Stromal cell of bone marrow (primary cell): ENCODE data around the gene KLK11.

Experiments
- DNase-seq: peaks from one replicate; pipeline ENCODE4 v3.0.0-alpha.2; 2012; ENCODE audit warnings: low read depth

The KLK11 gene

DNA sequence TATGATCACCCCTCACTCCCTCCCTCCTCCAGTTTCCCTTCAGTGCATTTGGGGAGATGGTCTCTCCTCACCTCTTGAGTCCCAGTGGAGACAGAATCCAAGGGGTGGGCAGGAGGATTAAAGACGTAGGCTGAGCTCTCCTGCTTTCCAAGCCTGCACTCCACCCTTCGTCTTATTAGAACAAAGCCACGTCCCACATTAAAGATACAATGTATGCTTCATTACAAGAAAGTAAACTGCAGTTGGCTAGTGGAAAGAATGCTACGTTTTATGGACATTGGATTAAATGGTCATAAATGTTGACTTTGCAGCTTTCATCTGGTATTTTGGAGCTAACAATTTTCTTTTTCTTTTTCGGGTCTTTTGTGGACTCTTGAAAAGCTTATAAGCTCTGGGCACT lies 1.5 kb upstream of the KLK11 start:
- DNase-seq, result no peak

DNA sequence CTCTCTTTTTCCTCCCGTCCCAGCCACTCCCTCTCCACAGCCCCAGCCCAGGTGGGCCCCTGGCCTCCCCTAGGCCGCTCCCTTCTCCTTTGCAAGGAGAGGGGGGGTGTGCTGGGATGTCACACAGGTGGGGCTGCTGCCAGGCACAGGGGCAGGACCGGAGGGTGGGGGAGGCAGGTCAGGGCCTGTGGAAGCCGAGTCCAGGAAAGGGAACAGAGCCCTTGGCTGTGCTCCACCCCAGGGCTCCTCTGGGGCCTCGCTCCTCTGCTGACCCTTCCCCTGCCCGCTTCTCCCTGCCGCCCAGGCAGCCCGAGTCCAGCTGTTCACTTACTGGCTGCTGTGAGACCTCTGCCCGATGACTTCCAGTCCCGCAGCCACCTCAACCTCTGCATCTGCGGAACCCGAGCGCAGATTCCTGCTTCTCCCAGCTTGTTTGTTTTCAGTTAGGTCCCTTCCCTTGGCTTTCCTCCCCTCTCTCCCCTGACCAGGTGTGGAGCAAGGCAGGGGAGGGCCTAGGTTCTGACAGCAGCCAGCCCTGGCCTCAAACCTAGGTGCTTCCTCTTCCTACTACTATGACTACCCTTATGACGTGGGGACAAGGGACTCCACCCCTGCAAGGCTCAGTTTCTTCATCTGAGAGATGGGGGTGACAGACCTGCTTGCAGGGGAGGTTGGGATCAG lies 850 bp upstream of the KLK11 start:
- no peak for DNase-seq

DNA sequence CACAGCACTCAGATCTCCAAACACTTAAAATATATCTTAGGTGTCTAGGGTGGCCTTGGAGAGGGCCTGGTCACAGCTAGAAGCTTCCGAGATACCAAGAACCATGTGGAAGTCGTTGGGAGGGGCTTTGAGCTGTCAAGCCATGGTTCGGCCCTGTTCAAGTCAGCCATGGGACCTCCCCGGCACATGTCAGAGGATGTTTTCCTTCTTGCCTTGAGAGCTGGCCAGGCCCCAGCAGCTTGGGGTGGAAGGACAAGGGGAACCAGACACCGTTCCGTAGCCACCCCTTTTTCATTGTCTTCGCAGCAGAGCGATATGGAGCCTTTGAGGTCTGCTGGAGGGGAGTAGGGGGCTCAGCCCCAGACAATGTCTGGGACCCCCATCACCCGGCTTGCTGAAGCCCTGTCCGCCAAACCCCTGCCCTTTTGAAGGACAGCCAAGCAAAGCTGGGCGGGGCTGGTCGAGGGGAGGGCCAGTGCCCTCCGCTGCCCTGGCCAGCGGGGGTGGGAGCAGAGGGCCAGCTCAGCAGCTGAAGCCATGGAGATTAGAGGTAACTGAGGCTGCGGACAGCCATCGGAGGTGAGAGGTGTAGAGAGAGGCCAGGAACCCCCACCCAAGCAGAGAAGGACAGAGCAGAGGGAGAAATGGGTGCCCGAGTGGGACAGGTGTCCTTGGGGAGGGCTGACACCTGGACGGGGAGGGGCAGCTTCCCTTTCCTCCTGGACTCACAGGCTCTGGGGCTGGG lies 435 bp downstream of the KLK11 start:
- DNase-seq, result no peak

DNA sequence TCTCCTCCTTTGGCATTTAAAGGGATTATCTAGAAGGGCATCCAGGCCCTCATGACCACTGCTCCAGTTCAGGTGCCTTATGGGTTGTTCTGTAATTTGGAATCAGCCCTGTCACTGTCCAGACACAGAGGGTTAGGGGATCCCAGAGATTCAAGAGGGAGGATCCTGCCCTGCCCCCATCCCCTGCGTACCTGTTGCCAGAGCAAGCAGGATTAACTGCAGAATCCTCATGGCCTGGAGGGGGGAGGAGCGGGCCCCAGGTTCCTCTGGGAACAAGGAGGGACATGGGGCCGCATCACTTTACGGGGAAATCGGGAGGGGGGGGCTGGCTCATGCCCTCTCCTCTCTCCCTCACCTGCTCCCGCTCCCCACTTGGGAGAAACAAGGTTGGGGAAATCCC lies 1.0 kb downstream of the KLK11 start:
- no peak for DNase-seq

DNA sequence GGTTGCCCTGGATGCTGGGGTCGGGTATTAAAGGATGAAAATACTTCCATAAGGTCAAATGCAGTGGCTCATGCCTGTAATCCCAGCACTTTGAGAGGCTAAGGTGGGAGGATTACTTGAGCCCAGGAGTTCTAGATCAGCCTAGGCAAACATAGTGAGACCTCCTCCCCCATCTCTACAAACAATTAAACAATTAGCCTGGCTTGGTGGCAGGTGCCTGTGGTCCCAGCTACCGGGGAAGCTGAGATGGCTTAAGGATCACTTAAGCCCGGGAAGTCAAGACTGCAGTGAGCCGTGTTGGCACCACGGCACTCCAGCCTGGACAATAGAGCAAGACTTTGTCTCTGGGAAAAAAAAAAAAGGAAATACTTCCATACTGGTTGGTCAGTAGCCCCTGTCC lies 1.5 kb downstream of the KLK11 start:
- DNase-seq, result no peak

DNA sequence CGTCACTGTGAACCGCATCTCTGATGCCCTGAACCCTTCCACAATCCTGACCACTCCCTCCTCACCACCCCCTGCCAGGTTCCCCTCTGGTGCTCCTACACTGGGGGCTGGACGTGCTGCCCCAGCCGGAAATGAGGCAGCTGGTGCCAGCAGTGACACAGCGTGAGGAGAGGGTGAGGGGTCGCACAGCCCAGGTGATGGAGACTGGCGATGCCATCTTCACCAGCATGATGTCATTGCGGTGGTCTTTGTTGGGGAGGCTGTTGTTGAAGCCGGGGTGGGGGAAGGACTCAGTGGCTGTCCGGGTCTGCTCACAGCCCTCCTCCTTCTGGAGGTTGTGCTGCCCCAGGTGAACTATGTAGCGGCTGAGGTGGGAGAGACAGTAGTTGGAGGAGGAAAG lies 2.5 kb downstream of the KLK11 start:
- no peak for DNase-seq

DNA sequence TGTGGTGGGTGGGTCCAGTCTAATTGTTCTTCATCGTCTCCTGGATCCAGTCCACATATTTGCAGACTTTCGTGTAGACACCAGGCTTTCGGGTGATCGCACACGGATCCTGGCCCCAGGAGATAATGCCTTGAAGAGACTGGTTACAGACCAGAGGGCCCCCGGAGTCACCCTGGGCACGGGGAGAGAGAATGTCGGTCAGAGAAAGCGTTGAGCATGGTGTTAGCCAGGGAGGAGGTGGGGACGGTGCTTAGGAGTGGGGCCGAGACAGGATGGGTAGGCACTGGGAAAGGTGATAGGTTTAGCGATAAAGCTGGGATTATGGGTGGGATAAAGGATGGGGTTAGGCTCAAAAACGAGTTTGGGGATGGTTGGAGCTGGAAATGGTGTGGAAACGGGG lies 3.9 kb downstream of the KLK11 start:
- no peak for DNase-seq

DNA sequence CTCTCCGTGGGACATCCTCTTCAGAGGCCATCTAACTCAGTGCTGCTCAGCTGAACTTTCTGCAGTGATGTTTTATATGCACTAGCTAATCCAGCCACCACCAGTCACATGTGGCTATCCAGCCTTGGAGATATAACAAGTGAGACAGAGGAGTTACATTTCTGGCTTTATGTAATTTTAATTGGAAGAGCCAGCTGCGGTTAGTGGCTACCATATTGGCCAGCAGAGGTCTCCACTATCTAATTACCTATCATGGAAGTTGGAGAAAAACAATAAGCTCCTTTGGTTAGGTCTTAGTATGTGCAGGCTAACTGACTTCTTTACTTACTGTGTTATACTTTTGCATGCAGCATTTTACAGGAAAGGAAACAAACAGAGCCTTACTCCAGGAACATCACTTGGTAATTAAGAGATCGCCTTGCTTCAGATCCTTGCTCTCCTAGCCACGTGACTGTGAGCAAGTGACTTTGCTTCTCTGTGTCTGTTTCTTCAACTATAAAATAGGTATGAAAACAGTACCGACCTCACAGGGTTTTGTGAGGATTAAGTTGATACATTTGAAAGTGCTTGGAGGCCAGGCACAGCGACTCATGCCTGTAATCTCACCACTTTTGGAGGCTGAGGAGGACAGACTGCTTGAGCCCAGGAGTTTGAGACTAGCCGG lies 5.3 kb downstream of the KLK11 start:
- peak; percentile 23 for DNase-seq

DNA sequence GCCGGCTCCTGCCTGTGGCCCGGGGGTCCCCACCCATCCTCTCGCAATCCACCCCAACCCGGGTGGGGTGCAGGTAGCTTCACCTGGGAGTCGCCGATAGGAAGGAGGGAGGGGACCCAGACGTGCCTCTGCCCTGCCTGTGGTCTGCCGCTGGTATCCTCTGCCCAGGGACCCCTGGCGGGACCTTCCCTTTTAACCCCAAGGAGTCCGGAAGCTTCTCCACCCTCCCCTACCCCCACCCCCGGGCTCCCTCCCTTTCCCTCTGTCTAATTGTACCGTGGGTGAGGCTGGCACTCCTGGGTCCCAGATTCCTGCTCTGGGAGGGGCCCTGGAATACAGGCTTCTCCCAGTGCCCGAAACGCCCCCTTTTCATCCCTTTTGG lies 6.9 kb downstream of the KLK11 start, which contains the start of gene KLK10:
Gene KLK10 (minus strand): TSS at position 166 of the 382 bp plus-strand sequence. CDS start 579 bp downstream, outside the sequence.
- DNase-seq, result no peak

DNA sequence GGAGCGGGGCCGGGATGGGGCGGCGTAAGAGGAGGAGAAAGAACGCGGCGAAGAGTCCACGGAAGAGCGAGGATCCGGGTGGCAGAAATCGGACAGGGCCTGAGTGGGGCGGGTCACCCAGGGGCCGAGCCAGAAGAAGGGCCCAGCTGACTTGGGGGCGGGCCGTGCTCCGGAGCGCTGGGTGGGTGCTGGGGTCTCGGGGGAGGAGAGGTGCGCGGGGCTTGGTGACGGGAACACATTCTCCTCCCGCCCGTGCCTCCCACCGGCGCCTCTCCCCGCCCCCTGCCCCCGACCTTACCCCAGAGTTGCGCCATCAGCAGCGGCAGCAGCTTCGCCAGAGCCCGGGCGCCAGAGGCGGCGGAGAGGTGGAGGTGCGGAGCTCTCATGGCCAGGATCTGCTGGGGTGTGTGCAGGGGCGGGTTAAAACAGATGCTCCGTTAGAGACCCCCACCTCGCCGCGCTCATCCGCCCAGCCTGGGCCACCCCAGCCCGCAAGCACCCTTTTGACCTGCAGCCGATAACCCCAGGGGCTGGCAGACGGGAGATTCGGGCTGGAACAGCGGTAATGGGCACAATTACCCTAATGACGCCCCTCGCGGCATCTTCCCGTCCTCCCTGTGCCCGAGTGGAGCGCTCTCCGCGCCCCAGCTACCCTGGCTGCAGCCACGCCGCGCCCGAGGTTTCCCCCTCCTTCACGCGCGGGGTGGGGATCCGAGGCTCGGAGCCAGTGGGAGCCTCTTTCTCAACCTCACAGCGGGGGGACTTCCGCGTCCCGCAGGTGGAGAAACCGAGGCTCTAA lies 7.5 kb downstream of the KLK11 start:
- no peak for DNase-seq

DNA sequence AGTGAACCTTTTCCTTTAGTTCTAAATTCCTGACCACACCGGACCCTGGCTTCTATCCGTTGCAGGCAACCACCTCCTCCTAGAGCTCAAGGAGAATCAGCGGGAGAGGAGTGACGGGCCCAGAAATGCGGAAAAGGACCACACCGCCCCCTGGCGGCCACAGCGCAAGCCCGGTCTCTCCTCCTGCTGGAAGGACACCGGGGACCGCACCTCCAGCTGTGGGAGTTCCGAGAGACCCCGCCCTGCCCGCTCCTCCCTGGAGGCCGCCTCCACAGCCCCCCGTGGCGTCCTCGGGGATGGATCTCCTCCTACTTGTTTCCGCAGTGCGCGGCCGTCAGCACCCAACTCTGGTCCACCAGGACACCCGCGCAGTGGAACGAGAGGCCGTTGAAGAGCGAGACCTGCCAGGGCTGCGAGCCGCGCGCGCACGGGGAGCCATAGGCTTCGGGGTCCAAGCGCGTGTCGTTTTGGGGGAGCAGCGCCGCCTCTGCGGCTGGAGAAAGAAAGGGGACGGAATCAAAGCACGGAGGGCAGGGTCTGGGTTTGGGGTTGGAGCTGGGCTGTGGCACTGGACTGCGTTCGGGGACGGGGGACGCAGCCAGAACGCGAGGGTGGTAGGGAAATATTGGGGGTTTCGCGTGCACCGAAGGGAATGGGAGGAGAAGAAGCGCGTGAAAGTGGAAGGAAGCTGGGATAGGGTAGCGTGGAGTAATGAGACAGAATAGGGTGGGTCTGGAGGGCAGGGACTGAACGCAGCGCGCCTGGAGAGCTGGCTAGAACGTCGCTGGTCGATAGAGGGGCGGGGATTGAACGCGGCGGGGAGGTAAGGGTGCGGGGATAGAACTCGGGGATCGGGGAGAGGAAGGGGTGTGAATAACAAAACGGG lies 9.4 kb downstream of the KLK11 start:
- DNase-seq, result no peak

DNA sequence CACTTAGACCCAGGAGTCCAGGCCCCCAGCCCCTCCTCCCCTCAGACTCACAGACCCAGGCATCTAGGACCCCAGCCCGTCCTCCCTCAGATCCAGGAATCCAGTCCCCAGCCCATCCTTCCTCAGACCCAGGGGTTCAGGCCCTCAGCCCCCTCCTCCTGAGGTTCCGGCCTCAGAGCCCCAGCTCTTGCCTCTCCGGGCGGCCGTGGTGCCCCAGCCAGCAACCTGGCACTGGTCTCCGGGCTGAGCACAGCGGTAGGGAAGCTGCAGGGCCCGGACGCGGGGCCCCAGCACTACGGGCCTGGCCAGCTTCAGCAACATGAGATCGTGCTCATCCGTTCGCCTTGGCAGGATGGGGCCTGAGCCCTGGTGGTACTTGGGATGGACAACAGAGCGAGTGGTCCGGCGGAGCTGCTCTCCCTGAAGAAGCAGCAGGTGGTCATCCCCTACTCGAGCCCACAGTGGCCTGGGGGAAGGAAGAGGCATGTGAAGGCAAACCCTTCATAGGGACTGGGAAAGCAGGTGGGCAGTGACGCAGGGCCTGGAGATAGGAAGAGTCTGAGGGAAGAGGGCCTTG lies 10.6 kb downstream of the KLK11 start:
- no peak for DNase-seq

DNA sequence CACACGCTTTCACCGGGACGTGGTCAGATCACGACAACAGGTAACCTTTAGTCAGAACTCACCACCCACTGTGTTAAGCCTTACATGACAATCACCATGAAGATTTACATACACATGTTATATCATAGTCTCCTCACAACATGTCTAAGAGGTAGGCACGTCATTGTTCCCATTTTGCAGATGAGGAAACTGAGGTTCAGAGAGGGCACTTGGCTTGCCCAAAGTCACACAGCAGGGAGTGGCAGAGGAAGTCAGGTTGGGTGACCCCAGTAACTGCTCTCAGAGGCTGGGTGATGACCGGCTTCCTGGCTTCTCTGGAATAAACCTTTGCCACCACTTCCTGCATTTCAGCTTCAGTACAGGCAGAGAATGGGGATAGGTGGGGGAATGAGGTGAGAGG lies 12.2 kb downstream of the KLK11 start:
- no peak for DNase-seq

DNA sequence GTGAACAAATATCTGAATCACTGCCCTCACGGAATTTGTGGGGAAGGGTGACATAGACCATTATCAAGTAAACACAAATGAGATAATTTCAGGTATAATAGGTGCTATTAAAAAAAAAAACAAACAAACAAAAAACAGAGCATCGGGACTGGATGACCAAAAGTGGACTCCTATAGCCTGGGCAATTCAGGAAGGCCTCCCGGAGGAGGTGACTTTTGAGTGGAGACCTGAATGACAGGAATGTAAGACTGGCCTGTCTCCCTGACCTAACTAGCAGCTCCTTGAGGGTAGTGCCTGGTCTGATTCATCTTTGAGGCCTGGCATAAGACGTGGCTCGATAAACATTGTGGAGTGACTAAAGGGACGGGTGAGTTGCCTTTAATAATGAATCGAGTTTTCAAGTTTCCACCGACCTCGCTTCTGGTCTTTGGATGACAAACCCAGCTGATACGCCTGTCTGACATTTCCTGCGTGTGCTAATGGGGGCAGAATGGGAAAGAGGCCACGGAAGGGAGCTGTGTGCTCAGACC lies 13.7 kb downstream of the KLK11 start:
- DNase-seq, result no peak

DNA sequence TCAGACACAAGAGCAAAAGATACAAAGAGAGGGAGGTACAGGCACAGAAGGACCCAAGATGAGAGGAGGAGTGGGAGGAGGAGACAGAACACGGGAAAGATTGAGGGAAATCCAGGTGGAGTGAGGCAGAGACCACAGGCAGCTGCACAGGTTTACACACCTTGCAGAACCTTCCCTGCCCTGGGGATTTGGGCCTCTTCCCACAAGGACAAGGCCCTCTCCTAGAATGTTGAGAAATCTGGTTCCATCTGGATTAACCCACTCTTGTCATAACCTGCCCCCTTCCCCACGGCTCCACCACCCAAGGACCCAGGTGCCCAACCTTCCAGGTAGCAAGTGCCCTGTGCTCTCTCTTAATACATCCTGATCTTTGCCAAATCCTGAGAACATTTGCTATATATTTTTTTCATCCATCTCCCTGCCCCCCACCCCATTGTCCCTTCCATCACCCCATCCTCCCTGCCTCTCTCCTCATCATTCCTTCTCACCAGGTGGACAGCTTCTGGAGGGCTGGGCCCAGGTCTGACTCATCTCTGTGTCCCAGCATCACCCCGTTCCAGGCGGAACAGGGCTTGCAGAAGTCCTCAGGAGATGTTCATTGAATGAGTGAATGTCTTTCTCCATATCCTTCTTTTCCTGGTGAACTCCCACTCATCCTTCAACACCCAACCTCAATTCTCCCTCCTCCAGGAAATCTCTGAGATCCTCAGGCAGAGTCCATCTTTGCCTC lies 16.2 kb downstream of the KLK11 start:
- no peak for DNase-seq

DNA sequence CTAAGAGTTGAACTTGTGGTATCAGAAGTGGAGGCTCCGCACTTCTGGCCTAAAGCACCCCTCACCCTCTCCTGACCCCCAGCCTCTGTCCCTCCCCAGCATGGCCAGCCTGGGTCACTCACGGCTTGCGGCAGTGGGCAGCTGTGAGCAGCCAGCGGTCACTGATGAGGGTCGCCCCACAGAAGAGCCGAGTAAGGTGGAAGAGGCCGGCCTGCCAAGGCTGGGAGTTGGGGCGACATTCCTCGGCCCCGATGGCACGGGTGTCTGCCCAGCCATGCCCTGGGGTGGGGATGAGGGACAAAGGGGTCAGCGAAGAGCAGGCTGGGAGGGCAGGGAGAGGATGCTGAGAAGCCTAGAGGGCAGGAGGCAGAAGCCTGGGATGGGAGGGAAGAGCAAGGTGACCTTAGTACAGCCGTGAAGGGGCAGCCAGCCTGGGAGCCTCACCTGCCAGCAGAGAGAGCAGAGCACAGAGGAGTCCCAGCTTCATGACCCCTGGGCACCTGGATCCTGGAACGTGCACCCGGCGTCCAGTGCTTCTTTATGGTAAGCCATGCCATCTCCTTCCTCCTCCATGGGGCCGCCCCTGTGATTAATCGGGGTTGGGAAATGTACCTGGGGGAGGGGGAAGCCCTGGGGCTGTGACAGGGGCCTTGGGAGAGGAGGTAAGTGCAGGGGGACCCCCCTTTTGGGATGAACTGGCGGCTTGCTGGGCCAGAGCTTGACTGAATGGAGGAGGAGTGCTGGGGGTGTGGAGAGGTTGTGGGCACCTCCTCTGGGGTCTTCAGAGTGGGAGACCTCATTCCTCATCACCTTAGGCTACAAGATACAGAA lies 17.1 kb downstream of the KLK11 start:
- DNase-seq, result no peak

DNA sequence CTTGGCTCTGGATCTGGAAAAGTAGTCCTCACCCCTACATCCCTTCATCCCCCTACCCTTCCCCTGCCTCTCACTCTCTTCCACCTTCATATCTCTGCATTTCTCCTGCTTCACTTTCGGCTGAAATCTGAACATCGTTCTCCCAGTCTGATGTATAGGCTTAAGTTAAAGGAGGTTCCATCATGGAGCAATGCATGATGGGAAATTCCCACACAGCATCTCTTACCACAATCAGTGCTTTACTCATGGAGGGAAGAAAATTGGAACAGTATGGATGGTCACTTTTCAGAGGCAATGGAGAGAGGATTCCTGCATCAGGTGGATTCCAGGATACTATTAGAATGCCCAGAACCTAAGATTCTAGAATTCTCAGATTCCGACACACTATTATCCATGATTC lies 18.9 kb downstream of the KLK11 start:
- DNase-seq, result no peak

DNA sequence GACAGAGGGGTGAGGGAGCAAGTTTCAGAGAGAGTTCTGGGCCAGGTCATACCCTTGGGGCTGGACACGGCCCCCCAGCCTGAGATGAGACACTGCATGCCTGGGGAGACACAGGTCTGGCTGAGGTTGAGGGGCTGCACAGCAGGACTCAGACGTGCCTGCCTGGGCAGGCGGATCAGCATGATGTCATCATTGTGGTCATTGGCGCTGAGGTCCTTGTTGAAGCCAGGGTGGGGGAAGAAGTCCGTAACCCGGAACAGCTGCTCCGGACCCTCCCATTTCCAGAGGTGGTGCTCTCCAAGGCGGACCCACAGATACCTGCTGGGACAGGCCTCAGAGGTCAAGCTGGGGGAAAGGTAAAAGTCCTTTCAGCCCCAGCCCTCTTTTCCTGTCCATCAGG lies 20.0 kb downstream of the KLK11 start:
- no peak for DNase-seq

DNA sequence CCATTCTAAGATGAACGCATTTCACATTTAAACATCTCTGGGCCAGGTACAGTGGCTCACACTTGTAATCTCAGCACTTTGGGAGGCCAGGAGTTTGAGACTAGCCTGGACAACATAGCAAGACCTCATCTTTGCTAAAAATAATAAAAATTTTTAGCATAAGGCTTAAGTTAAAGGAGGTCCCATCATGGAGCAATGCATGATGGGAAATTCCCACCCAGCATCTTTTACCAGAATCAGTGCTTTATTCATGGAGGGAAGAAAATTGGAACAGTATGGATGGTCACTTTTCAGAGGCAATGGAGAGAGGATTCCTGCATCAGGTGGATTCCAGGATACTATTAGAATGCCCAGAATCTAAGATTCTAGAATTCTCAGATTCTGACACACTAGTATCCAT lies 21.2 kb downstream of the KLK11 start:
- no peak for DNase-seq
